Heart right ventricle (tissue), 16 donors: ENCODE measurements around the gene CREB3L2. TPM values are rescaled to one million over a fixed set of nuclear protein-coding genes. Genes with fewer than 3 reads are reported as not detected.

Experiments
- ATAC-seq, 8 donors: fragments of 200-7000 bp; cut with Tn5 transposase; one replicate each; pipeline ENCODE4 v1.9.1; 2020; ENCODE audit warnings: mild to moderate bottlenecking in 8 of 8, moderate library complexity in 8 of 8, moderate number of reproducible peaks in 1 of 8
- DNase-seq, 2 donors: peaks; one replicate each; pipeline ENCODE4 v3.0.0-alpha.2; 2020
- H3K27ac ChIP-seq, 10 donors: fragments of 200-600 bp; sonication (generic) in 2 of 10; one replicate each; pipeline versions ENCODE4 v1.5.0 to v1.8.0; 2020 to 2022; ENCODE audit warnings: mild to moderate bottlenecking in 3 of 10
- H3K27me3 ChIP-seq, 7 donors: fragments of 200-600 bp; one replicate each; pipeline ENCODE4 v1.8.0; 2021 to 2022; ENCODE audit warnings: mild to moderate bottlenecking in 2 of 7
- H3K36me3 ChIP-seq, 9 donors: fragments of 200-600 bp; sonication (generic) in 1 of 9; one replicate each; pipeline versions ENCODE4 v1.5.0 to v1.8.0; 2020 to 2022; ENCODE audit warnings: mild to moderate bottlenecking in 2 of 9
- H3K4me1 ChIP-seq, 9 donors: fragments of 200-600 bp; sonication (generic) in 1 of 9; one replicate each; pipeline versions ENCODE4 v1.5.0 to v1.8.0; 2020 to 2022; ENCODE audit warnings: mild to moderate bottlenecking in 4 of 9
- H3K4me3 ChIP-seq, 10 donors: fragments of 200-600 bp; sonication (generic) in 2 of 10; one replicate each; pipeline versions ENCODE4 v1.5.0 to v1.8.0; 2020 to 2022; ENCODE audit warnings: mild to moderate bottlenecking in 7 of 10, moderate library complexity in 2 of 10
- H3K9me3 ChIP-seq, 11 donors: fragments of 200-600 bp in 10 of 11; sonication (generic) in 2 of 11; one replicate each; pipeline versions ENCODE4 v1.5.0 to v1.8.0; 2013 to 2022; ENCODE audit warnings: mild to moderate bottlenecking in 2 of 11, control low read depth in 1 of 11, moderate library complexity in 1 of 11
- WGBS, 2 donors: extraction: QIAGEN DNeasy Blood & Tissue Kit; methylation state at CpG; one replicate each; pipeline ENCODE4 v1.1.7; 2013; ENCODE audit warnings: inconsistent platforms in 1 of 2; 5-methylcytosine and 5-hydroxymethylcytosine counted together
- intact Hi-C, 10 donors: fragments of 100-400 bp; cut with DNase I; formaldehyde crosslinking; loops; one replicate each; pipeline versions ENCODE4 v1.11.1 to v1.14.2; 2022
- polyA plus RNA-seq, 2 donors: library from polyadenylated mRNA; stranded (reverse); fragments of 200-250 nt; gene quantifications; one replicate each; pipeline ENCODE4 v1.2.3, GENCODE V29; 2013
- total RNA-seq, 10 donors: library from RNA; stranded (reverse); fragmentation: NEBNext Ultra II Directional in 3 of 10; extraction: Animal tissue kit (Norgen Biotek cat#: 25700) in 3 of 10; gene quantifications; one replicate each; pipeline versions ENCODE4 v1.2.1 to v1.2.4, GENCODE V29; 2021 to 2023
- TF ChIP-seq, protein P1 (sequence below), 9 donors: fragments of 200-600 bp; sonication (generic) in 2 of 9; IDR thresholded peaks; one replicate each; pipeline versions ENCODE4 v1.5.0 to v1.8.0; 2021 to 2022; ENCODE audit warnings: antibody characterized with exemption in 9 of 9, mild to moderate bottlenecking in 5 of 9, moderate library complexity in 1 of 9
- donor health status: Arrhythmogenic right ventricular cardiomyopathy.
- donor health status: ischemic (EF 13 %, LVEDD 7.1; RV severe dilation, severe dysfunction).
- donor health status: healthy with polysubstance abuse.
- donor health status: DM: no; HTN: yes; CAD: no.
- donor health status: DM: no; HTN: no; CAD: no.
- donor health status: ischemic (EF 25% LVEDD 6.9; RV normal size, moderate dysfunction).
- donor health status: ischemic (EF 25% LVEDD 5.7; RV mildly dilated, moderate dysfunction).
- donor health status: healthy.
- donor health status: DM: yes; HTN: yes; CAD: no.
- donor health status: Ischemic cardiomyopathy.
- donor health status: ischemic (EF 35%, LVEDD 5.7; RV mildly dilated, moderate dysfunction).
- donor health status: nonischemic (EF 11% LVEDD 7.7; RV severe dilation, severe dysfunction).
- donor health status: DM: yes; HTN: yes; CAD: no.
- donor health status: PGD.
- donor health status: ischemic (EF 29% LVEDD 5.4; RV normal size, mild dysfunction).
- donor health status: nonischemic (EF 23%, LVEDD 6.1; RV moderate dilation, normal function).

CREB3L2 gene
- total and polyA plus RNA-seq, 12 donors, result 4.2 to 34.2 (median 23.3) TPM

DNA sequence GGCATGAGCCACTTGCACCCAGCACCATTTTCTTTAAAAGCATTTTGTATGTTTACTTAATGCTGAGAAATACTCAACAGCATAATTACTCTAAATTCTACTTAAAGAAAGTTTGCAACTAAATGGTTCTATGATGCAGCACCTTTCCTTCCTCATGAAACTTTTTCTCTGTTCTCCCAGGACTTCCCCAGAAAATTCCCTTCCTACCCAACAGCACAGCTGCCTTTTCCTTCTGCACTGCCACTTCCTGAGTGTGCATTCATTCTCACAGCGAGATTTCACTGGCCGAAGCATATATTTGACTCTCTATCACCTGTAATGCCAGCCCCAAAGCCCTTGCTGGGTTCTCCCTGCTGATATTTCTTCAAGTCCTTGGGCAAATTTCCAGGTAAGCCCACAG lies 113.6 kb downstream of the CREB3L2 start:
- peaks cover 0 to 93% (median 20%) of the 10 kb centered on the region in 9 donors for H3K36me3 ChIP-seq
- TF ChIP-seq, protein P1, sequence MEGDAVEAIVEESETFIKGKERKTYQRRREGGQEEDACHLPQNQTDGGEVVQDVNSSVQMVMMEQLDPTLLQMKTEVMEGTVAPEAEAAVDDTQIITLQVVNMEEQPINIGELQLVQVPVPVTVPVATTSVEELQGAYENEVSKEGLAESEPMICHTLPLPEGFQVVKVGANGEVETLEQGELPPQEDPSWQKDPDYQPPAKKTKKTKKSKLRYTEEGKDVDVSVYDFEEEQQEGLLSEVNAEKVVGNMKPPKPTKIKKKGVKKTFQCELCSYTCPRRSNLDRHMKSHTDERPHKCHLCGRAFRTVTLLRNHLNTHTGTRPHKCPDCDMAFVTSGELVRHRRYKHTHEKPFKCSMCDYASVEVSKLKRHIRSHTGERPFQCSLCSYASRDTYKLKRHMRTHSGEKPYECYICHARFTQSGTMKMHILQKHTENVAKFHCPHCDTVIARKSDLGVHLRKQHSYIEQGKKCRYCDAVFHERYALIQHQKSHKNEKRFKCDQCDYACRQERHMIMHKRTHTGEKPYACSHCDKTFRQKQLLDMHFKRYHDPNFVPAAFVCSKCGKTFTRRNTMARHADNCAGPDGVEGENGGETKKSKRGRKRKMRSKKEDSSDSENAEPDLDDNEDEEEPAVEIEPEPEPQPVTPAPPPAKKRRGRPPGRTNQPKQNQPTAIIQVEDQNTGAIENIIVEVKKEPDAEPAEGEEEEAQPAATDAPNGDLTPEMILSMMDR (IDR thresholded peaks at IDR 0.05), result no peak
- H3K4me1 ChIP-seq, result peaks cover 0 to 34% (median 16%) of the 10 kb centered on the region in 9 donors
- H3K27ac ChIP-seq, result no peak overlapping the region
- DNase-seq (no peak), ATAC-seq (no peak)
- H3K27me3 ChIP-seq, result no peaks in the 10 kb centered on the region
- H3K9me3 ChIP-seq, result no peaks in the 10 kb centered on the region
- 75 to 80% methylated on average over 2 of the region's 2 CpGs for WGBS, 2 donors
- no peak overlapping the region for H3K4me3 ChIP-seq
- intact Hi-C loops, result loop anchor here in 1 of 10 donors (10.0 kb wide), 1 partner anchor 73 kb away; no protein-coding TSS in a partner anchor

GRCh38 chr7:137886746-137887145 lies 115.1 kb downstream of the CREB3L2 start:
- peaks cover 0 to 95% (median 35%) of the 10 kb centered on the region in 9 donors for H3K36me3 ChIP-seq
- TF ChIP-seq, protein P1 (IDR thresholded peaks at IDR 0.05), result no peak
- H3K4me1 ChIP-seq, result peaks cover 0 to 34% (median 18%) of the 10 kb centered on the region in 9 donors
- H3K27me3 ChIP-seq, result no peaks in the 10 kb centered on the region
- ATAC-seq (no peak), DNase-seq (no peak)
- peak overlapping the region in 2 of 10 donors; percentile 17 to 27 for H3K27ac ChIP-seq
- intact Hi-C loops, result loop anchor here in 1 of 10 donors (10.0 kb wide), 1 partner anchor 72 kb away; no protein-coding TSS in a partner anchor
- H3K9me3 ChIP-seq, result peaks cover 0 to 8% (median 0%) of the 10 kb centered on the region in 11 donors
- 70 to 72% methylated on average over 2 of the region's 2 CpGs for WGBS, 2 donors
- no peak overlapping the region for H3K4me3 ChIP-seq

GRCh38 chr7:137886281-137886680 lies 115.6 kb downstream of the CREB3L2 start:
- Histone ChIP-seq H3K27me3 (no peaks in the 10 kb centered on the region), H3K4me1 (peaks cover 0 to 30% (median 18%) of the 10 kb centered on the region in 9 donors), H3K9me3 (peaks cover 0 to 13% (median 0%) of the 10 kb centered on the region in 11 donors), H3K36me3 (peaks cover 0 to 95% (median 39%) of the 10 kb centered on the region in 9 donors), H3K4me3 (no peak overlapping the region), H3K27ac (peak overlapping the region in 4 of 10 donors; percentile 5 to 27 (median 24))
- whole genome bisulfite sequencing, 2 donors, result 74 to 84% methylated on average over 3 of the region's 3 CpGs
- DNase-seq, result no peak
- TF ChIP-seq, protein P1 (IDR thresholded peaks at IDR 0.05), result no peak
- intact Hi-C loops, result loop anchor here in 1 of 10 donors (10.0 kb wide), 1 partner anchor 71 kb away; no protein-coding TSS in a partner anchor
- peak in 1 of 8 donors; percentile 5 for ATAC-seq

DNA sequence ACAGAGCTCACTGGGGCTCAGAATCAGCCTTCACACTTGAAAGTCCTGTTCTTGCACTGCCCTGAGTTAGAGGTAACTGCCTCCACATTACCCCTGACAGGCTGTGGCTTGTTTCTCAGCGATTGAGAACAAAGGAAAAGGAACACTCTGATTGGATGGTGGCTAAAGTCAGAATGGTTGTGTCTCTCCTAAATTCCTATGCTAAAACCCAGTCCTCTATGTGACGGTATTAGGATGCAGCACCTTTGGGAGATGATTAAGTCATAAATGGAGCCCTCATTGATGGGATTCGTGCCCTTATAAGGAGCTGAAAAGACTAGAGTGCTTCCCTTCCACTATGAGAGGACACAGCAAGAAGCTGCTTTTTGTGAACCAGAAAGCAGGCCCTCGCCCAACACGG lies 116.2 kb downstream of the CREB3L2 start:
- Histone ChIP-seq H3K9me3 (peaks cover 0 to 15% (median 0%) of the 10 kb centered on the region in 11 donors), H3K27ac (peak overlapping the region in 3 of 10 donors; percentile 13 to 32 (median 26)), H3K4me1 (peaks cover 0 to 24% (median 14%) of the 10 kb centered on the region in 9 donors), H3K4me3 (no peak overlapping the region), H3K36me3 (peaks cover 0 to 95% (median 45%) of the 10 kb centered on the region in 9 donors), H3K27me3 (no peaks in the 10 kb centered on the region)
- TF ChIP-seq, protein P1 (IDR thresholded peaks at IDR 0.05), result no peak
- ATAC-seq (no peak), DNase-seq (no peak)
- 89 to 91% methylated on average over 5 of the region's 5 CpGs for WGBS, 2 donors
- intact Hi-C loops, result loop anchor here in 1 of 10 donors (10.0 kb wide), 1 partner anchor 71 kb away; no protein-coding TSS in a partner anchor
